NCI-H446 (cell line): ENCODE data around the gene PPM1D.
"Not testable (repeated sequence)": the region's sequence is repeated elsewhere in the genome, so short reads cannot be mapped to it uniquely, and the experiment has no call there.

ENCODE experiments used
- DNase-seq, 2 experiments: peaks; one replicate each; lab custom pipeline; 2025; lab: John Stamatoyannopoulos, UW

The PPM1D gene

GRCh38 chr17:60599620-60600489 is at the start of gene PPM1D:
Gene PPM1D (plus strand): TSS chr17:60600193. CDS start chr17:60600415, 222 bp downstream.
- DNase-seq, result peak; percentile 96 to 99

- DNase-seq, result not testable (repeated sequence)
Observed at GRCh38 chr17:60552255-60552654, 47.7 kb upstream of the PPM1D start.

- DNase-seq, result peak in 1 of 2 experiments; percentile 19
Observed at GRCh38 chr17:60554377-60554788, 45.6 kb upstream of the PPM1D start.

GRCh38 chr17:60555786-60556185 is 44.2 kb upstream of the PPM1D start:
- no peak for DNase-seq

GRCh38 chr17:60557805-60558204 is 42.2 kb upstream of the PPM1D start:
- no peak for DNase-seq

GRCh38 chr17:60559659-60559994 is 40.4 kb upstream of the PPM1D start:
- no peak for DNase-seq

- DNase-seq, result no peak
Observed at GRCh38 chr17:60559995-60560859, 39.8 kb upstream of the PPM1D start.

GRCh38 chr17:60560860-60561257 is 39.1 kb upstream of the PPM1D start:
- no peak for DNase-seq

GRCh38 chr17:60562421-60562820 is 37.6 kb upstream of the PPM1D start:
- DNase-seq, result no peak

- no peak for DNase-seq
Observed at GRCh38 chr17:60563743-60564142, 36.2 kb upstream of the PPM1D start.

- no peak for DNase-seq
Observed at GRCh38 chr17:60565233-60565632, 34.8 kb upstream of the PPM1D start.

GRCh38 chr17:60573236-60574051 is 26.5 kb upstream of the PPM1D start:
- peak in 1 of 2 experiments; percentile 68 for DNase-seq

GRCh38 chr17:60577147-60577915 is 22.7 kb upstream of the PPM1D start:
- no peak for DNase-seq

- DNase-seq, result no peak
Observed at GRCh38 chr17:60579090-60579489, 20.9 kb upstream of the PPM1D start.

GRCh38 chr17:60579551-60579950 is 20.4 kb upstream of the PPM1D start:
- no peak for DNase-seq

GRCh38 chr17:60583008-60583407 is 17.0 kb upstream of the PPM1D start:
- no peak for DNase-seq

GRCh38 chr17:60585887-60586286 is 14.1 kb upstream of the PPM1D start:
- no peak for DNase-seq

- DNase-seq, result no peak
Observed at GRCh38 chr17:60586288-60586974, 13.6 kb upstream of the PPM1D start.

GRCh38 chr17:60590070-60590469 is 9.9 kb upstream of the PPM1D start:
- DNase-seq, result no peak

GRCh38 chr17:60592750-60593149 is 7.2 kb upstream of the PPM1D start:
- DNase-seq, result no peak
